Transverse colon (tissue), 4 donors: ENCODE data around the gene OVAAL. TPM values are rescaled to one million over a fixed set of nuclear protein-coding genes. Genes with fewer than 3 reads are reported as not detected.
"Not testable (repeated sequence)": the region's sequence is repeated elsewhere in the genome, so short reads cannot be mapped to it uniquely, and the experiment has no call there.

ENCODE experiments used
- DNase-seq: peaks from one replicate; pipeline ENCODE4 v3.0.0-alpha.2; 2019
- H3K27ac ChIP-seq, 4 donors: fragments of 200-600 bp; sonication (generic); 2 replicates each; pipeline ENCODE4 v1.5.1; 2016 to 2018; ENCODE audit warnings: inconsistent platforms in 4 of 4
- H3K27me3 ChIP-seq: fragments of 200-600 bp; sonication (generic); 2 replicates; pipeline ENCODE4 v1.5.1; 2017; ENCODE audit warnings: inconsistent platforms
- H3K36me3 ChIP-seq, 4 donors: fragments of 200-600 bp; sonication (generic); 2 replicates each; pipeline ENCODE4 v1.5.1; 2017 to 2019; ENCODE audit warnings: inconsistent platforms in 4 of 4
- H3K4me1 ChIP-seq, 4 donors: fragments of 200-600 bp; sonication (generic); 2 replicates each; pipeline ENCODE4 v1.5.1; 2017 to 2020; ENCODE audit warnings: inconsistent platforms in 4 of 4
- H3K4me3 ChIP-seq, 4 donors: fragments of 200-600 bp; sonication (generic); 1 replicate in 1 of 4; 2 replicates in 3 of 4; pipeline versions ENCODE4 v1.5.1 to v1.6.1; 2017 to 2019; ENCODE audit warnings: inconsistent platforms in 4 of 4
- H3K9me3 ChIP-seq, 2 donors: fragments of 200-600 bp; sonication (generic); 2 replicates each; pipeline ENCODE4 v1.5.1; 2017 to 2019; ENCODE audit warnings: inconsistent platforms in 2 of 2
- CTCF ChIP-seq, 5 experiments: fragments of 200-600 bp in 3 of 5; fragments of 450-650 bp in 2 of 5; sonication (generic) in 3 of 5; IDR thresholded peaks; 1 replicate in 2 of 5; 2 replicates in 3 of 5; pipeline ENCODE4 v1.5.1; 2016 to 2017; ENCODE audit warnings: antibody characterized with exemption in 5 of 5, inconsistent platforms in 3 of 5, mild to moderate bottlenecking in 2 of 5, moderate library complexity in 1 of 5
- EP300 ChIP-seq: sonication (generic); formaldehyde crosslinking; IDR thresholded peaks from one replicate; pipeline ENCODE4 v1.6.1; 2017; ENCODE audit warnings: antibody characterized with exemption, low read depth
- POLR2A ChIP-seq: fragments of 450-650 bp; IDR thresholded peaks from one replicate; pipeline ENCODE4 v1.6.1; 2016; ENCODE audit warnings: antibody characterized with exemption, mild to moderate bottlenecking, moderate library complexity
- POLR2AphosphoS5 ChIP-seq, 3 donors: sonication (generic); formaldehyde crosslinking; IDR thresholded peaks; one replicate each; pipeline ENCODE4 v1.6.1; 2016; ENCODE audit warnings: antibody characterized with exemption in 3 of 3
- WGBS, 2 donors: methylation state at CpG; one replicate each; pipeline ENCODE4 v1.1.5; 2018; ENCODE audit warnings: low coverage in 1 of 2; 5-methylcytosine and 5-hydroxymethylcytosine counted together
- in situ Hi-C, 4 donors: fragments of 200-750 bp; cut with MboI; loops; one replicate each; pipeline versions ENCODE4 v1.15.0 to v1.15.1; 2017; ENCODE audit warnings: low sequenced_read_pairs in 3 of 4, low pct_ligation_motif_present in 1 of 4, low pct_unique_long_range_greater_than_20kb in 1 of 4
- intact Hi-C: fragments of 100-400 bp; cut with DNase I; formaldehyde crosslinking; loops from one replicate; pipeline ENCODE4 v1.15.1; 2023; ENCODE audit warnings: low total_unique reads
- total RNA-seq, 4 donors: library from RNA; depleted of rRNA; stranded (reverse); fragments of >200 nt; gene quantifications; one replicate each; pipeline ENCODE4 v1.1.0, GENCODE V29; 2016

Gene OVAAL
- total RNA-seq, 4 donors from 2014 or later = 0.41 TPM; not detected in 3

DNA sequence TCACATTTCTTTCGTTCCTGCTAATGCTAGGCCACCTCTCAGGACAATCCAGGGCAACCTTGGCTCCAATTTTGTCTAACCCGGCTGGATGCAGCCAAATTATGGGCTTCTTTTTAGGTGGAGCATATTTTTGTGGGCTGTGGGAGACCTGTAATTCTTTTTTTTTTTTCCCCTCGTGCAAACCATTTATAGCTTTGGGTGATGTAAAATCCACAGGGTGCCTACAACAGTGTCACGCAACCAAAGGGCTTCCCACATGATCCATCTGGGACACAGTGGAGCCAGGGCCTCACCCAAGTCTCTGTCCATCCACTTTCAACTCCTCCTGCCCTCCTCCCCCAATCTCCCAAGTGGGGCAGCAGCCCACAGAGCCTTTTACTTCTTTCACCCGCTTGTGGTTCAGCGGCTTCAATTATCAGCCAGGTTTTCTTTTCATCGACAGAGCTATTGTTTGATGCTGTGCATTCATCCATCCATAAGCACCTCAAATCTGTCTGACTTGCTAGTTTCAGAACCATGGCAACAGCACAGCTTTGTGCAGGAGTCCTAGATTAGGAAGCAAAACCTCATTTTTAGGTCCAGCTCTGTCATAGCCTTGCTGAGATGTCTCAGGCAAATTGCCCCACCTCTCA is 10.0 kb upstream of the OVAAL start:
- in situ Hi-C loops = no loop called here
- Histone ChIP-seq H3K4me1 (no peaks in the 10 kb centered on the region), H3K27me3 (no peaks in the 10 kb centered on the region), H3K27ac (no peak overlapping the region), H3K9me3 (no peaks in the 10 kb centered on the region), H3K4me3 (no peak overlapping the region), H3K36me3 (no peaks in the 10 kb centered on the region)
- TF ChIP-seq POLR2A = no peak
- TF ChIP-seq EP300 = no peak
- no peak for TF ChIP-seq POLR2AphosphoS5 (IDR thresholded peaks at IDR 0.05)
- no peak for TF ChIP-seq CTCF (IDR thresholded peaks at IDR 0.05)
- intact Hi-C loops = no loop called here
- DNase-seq = no peak
- WGBS, 2 donors = 79 to 83% methylated on average over 6 to 7 of the region's 7 CpGs

DNA sequence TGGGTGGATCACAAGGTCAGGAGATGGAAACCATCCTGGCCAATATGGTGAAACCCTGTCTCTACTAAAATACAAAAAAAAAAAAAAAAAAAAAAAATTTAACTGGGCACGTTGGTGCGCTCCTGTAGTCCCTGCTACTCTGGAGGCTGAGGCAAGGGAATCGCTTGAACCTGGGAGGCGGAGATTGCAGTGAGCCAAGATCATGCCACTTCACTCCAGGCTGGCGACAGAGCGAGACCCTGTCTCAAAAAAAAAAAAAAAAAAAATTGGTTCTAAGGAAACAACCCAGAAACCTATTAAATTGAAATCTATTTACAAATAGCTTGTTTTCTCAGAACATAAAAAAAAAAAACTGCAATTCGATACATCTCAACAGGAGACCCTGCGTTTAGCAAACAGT is 9.0 kb upstream of the OVAAL start:
- H3K27ac ChIP-seq, in situ Hi-C loops, H3K9me3 ChIP-seq, intact Hi-C loops, H3K27me3 ChIP-seq, H3K4me3 ChIP-seq, DNase-seq, H3K4me1 ChIP-seq, H3K36me3 ChIP-seq: not testable (repeated sequence)
- 89 to 93% methylated on average over 8 of the region's 8 CpGs for WGBS, 2 donors

GRCh38 chr1:180550241-180550640 is 8.5 kb upstream of the OVAAL start:
- Histone ChIP-seq H3K9me3 (no peaks in the 10 kb centered on the region), H3K4me3 (no peak overlapping the region), H3K4me1 (no peaks in the 10 kb centered on the region), H3K27me3 (no peaks in the 10 kb centered on the region), H3K27ac (no peak overlapping the region), H3K36me3 (no peaks in the 10 kb centered on the region)
- intact Hi-C loops = no loop called here
- WGBS, 2 donors = 73 to 93% methylated on average over 2 to 3 of the region's 3 CpGs
- in situ Hi-C loops = no loop called here
- no peak for DNase-seq
- TF ChIP-seq POLR2A = no peak
- TF ChIP-seq POLR2AphosphoS5 (IDR thresholded peaks at IDR 0.05) = no peak
- no peak for TF ChIP-seq EP300
- TF ChIP-seq CTCF (IDR thresholded peaks at IDR 0.05) = no peak

DNA sequence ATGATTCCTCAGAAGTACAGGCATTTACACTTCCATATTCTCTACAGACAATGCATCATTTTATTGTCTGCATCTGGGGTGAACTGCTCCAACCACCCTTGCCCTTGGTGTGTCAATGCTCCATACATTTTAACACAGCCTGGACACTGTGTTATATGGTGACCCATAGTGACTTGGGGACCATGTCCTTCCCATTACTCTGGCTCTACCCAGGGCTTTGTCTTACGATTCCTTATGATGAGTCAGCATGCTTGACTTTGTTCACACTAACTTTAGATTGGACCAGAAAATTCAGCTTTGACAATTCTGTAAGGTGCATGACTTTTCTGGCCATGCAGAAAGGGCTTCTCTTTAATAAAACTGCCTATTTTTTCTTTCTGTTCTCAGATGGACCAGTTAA is 6.8 kb upstream of the OVAAL start:
- Histone ChIP-seq H3K36me3 (no peaks in the 10 kb centered on the region), H3K27ac (no peak overlapping the region), H3K9me3 (no peaks in the 10 kb centered on the region), H3K4me1 (no peaks in the 10 kb centered on the region), H3K4me3 (no peak overlapping the region), H3K27me3 (no peaks in the 10 kb centered on the region)
- in situ Hi-C loops (no loop called here), intact Hi-C loops (no loop called here)
- no peak for DNase-seq
- WGBS, 2 donors = 79% methylated on average over 1 of the region's 1 CpG; no CpG with 5 or more reads in 1 of the 2 donors
- TF ChIP-seq CTCF (IDR thresholded peaks at IDR 0.05) = no peak
- TF ChIP-seq POLR2AphosphoS5 (IDR thresholded peaks at IDR 0.05) = no peak
- no peak for TF ChIP-seq POLR2A
- TF ChIP-seq EP300 = no peak

- H3K4me3 ChIP-seq, H3K36me3 ChIP-seq, in situ Hi-C loops, H3K27ac ChIP-seq, H3K27me3 ChIP-seq, intact Hi-C loops, H3K4me1 ChIP-seq, H3K9me3 ChIP-seq, DNase-seq: not testable (repeated sequence)
- WGBS, 2 donors = 78 to 92% methylated on average over 2 of the region's 2 CpGs
Measured at GRCh38 chr1:180553046-180553445, 5.7 kb upstream of the OVAAL start.
